Left lung (tissue), 10 donors: ENCODE measurements around the gene RAB5IF. TPM values are rescaled to one million over a fixed set of nuclear protein-coding genes. Genes with fewer than 3 reads are reported as not detected.
"Not testable (repeated sequence)": the region's sequence is repeated elsewhere in the genome, so short reads cannot be mapped to it uniquely, and the experiment has no call there.

ENCODE experiments used
- ATAC-seq: fragments of 200-7000 bp; cut with Tn5 transposase; one replicate; pipeline ENCODE4 v1.9.1; 2020; ENCODE audit warnings: moderate library complexity
- DNase-seq, 4 donors: peaks; one replicate each; pipeline ENCODE4 v3.0.0-alpha.2; 2013 to 2020
- H3K27ac ChIP-seq, 2 donors: fragments of 200-600 bp; sonication (generic) in 1 of 2; one replicate each; pipeline versions ENCODE4 v1.5.0 to v1.8.0; 2020 to 2021
- H3K27me3 ChIP-seq, 2 donors: fragments of 200-600 bp; sonication (generic) in 1 of 2; one replicate each; pipeline versions ENCODE4 v1.5.0 to v1.8.0; 2020 to 2021
- H3K36me3 ChIP-seq, 2 donors: fragments of 200-600 bp; sonication (generic) in 1 of 2; one replicate each; pipeline versions ENCODE4 v1.5.0 to v1.8.0; 2020 to 2021
- H3K4me1 ChIP-seq, 2 donors: fragments of 200-600 bp; one replicate each; pipeline ENCODE4 v1.8.0; 2021
- H3K4me3 ChIP-seq, 2 donors: fragments of 200-600 bp; sonication (generic) in 1 of 2; one replicate each; pipeline versions ENCODE4 v1.5.0 to v1.8.0; 2020 to 2021; ENCODE audit warnings: mild to moderate bottlenecking in 1 of 2
- H3K9me3 ChIP-seq, 2 donors: fragments of 200-600 bp; sonication (generic) in 1 of 2; one replicate each; pipeline versions ENCODE4 v1.5.0 to v1.8.0; 2020 to 2021
- CTCF ChIP-seq, 2 donors: fragments of 200-600 bp; sonication (generic) in 1 of 2; IDR thresholded peaks; one replicate each; pipeline versions ENCODE4 v1.5.0 to v1.8.0; 2021; ENCODE audit warnings: antibody characterized with exemption in 2 of 2
- intact Hi-C, 2 donors: fragments of 100-400 bp; cut with DNase I; formaldehyde crosslinking; loops; one replicate each; pipeline versions ENCODE4 v1.11.2 to v1.14.2; 2022
- polyA plus RNA-seq, 6 donors: library from polyadenylated mRNA; unstranded; fragments of 120-200 nt; gene quantifications; one replicate each; pipeline ENCODE4 v1.2.1, GENCODE V29; 2013; ENCODE audit not compliant: insufficient read length in 6 of 6
- total RNA-seq, 2 donors: library from RNA; stranded (reverse); fragmentation: NEBNext Ultra II Directional; extraction: Animal tissue kit (Norgen Biotek cat#: 25700); gene quantifications; one replicate each; pipeline ENCODE4 v1.2.1, GENCODE V29; 2021
- donor health status: DM: no; HTN: yes; CAD: no.
- donor health status: DM: no; HTN: no; CAD: no.

RAB5IF gene
- total and polyA plus RNA-seq, 8 donors = 42.2 to 167 (median 48.3) TPM

GRCh38 chr20:36634342-36634741 lies 28.8 kb downstream of the RAB5IF start:
- H3K9me3 ChIP-seq = no peaks in the 10 kb centered on the region
- no peaks in the 10 kb centered on the region for H3K27me3 ChIP-seq
- TF ChIP-seq CTCF (IDR thresholded peaks at IDR 0.05) = no peak
- DNase-seq = no peak
- H3K36me3 ChIP-seq = no peaks in the 10 kb centered on the region
- no peak overlapping the region for H3K4me3 ChIP-seq
- intact Hi-C loops = no loop called here
- H3K27ac ChIP-seq = no peak overlapping the region
- ATAC-seq = no peak
- H3K4me1 ChIP-seq = peaks cover 0 to 11% of the 10 kb centered on the region in 2 donors

- intact Hi-C loops = not testable (repeated sequence)
Measured at GRCh38 chr20:36638876-36639400, 33.4 kb downstream of the RAB5IF start.

GRCh38 chr20:36641506-36641843 lies 35.9 kb downstream of the RAB5IF start:
- DNase-seq (no peak), ATAC-seq (no peak)
- intact Hi-C loops = no loop called here

More at GRCh38 chr20:36638876-36639400, 33.4 kb downstream of the RAB5IF start:
- not testable (repeated sequence) for H3K36me3 ChIP-seq, H3K27ac ChIP-seq, ATAC-seq, H3K4me1 ChIP-seq, DNase-seq, H3K4me3 ChIP-seq, H3K9me3 ChIP-seq, H3K27me3 ChIP-seq

GRCh38 chr20:36642136-36642535 lies 36.6 kb downstream of the RAB5IF start:
- no peak for TF ChIP-seq CTCF (IDR thresholded peaks at IDR 0.05)
- H3K9me3 ChIP-seq = no peaks in the 10 kb centered on the region
- no peak overlapping the region for H3K27ac ChIP-seq
- intact Hi-C loops = no loop called here
- peaks cover 0 to 6% of the 10 kb centered on the region in 2 donors for H3K4me1 ChIP-seq
- no peaks in the 10 kb centered on the region for H3K27me3 ChIP-seq
- no peak overlapping the region for H3K4me3 ChIP-seq
- ATAC-seq = no peak
- no peaks in the 10 kb centered on the region for H3K36me3 ChIP-seq
- no peak for DNase-seq

More at GRCh38 chr20:36641506-36641843, 35.9 kb downstream of the RAB5IF start:
- Histone ChIP-seq H3K27ac (no peak overlapping the region), H3K27me3 (no peaks in the 10 kb centered on the region), H3K4me1 (peaks cover 0 to 6% of the 10 kb centered on the region in 2 donors), H3K4me3 (no peak overlapping the region), H3K9me3 (no peaks in the 10 kb centered on the region), H3K36me3 (no peaks in the 10 kb centered on the region)
- no peak for TF ChIP-seq CTCF (IDR thresholded peaks at IDR 0.05)

GRCh38 chr20:36644032-36644705 lies 38.6 kb downstream of the RAB5IF start:
- intact Hi-C loops = no loop called here
- no peak overlapping the region for H3K27ac ChIP-seq
- no peak for TF ChIP-seq CTCF (IDR thresholded peaks at IDR 0.05)
- ATAC-seq (no peak), DNase-seq (no peak)
- peaks cover 0 to 6% of the 10 kb centered on the region in 2 donors for H3K4me1 ChIP-seq
- no peaks in the 10 kb centered on the region for H3K9me3 ChIP-seq
- H3K4me3 ChIP-seq = peak overlapping the region in 1 of 2 donors; percentile 5
- H3K27me3 ChIP-seq = no peaks in the 10 kb centered on the region
- H3K36me3 ChIP-seq = no peaks in the 10 kb centered on the region
